MM.1S (cell line): ENCODE results near the gene SLC6A8.

Source experiments
- DNase-seq: peaks from one replicate; pipeline ENCODE4 v3.0.0-alpha.2; 2015
- H2AFZ ChIP-seq: fragments of 300-600 bp; sonication (generic); 2 replicates; pipeline ENCODE4 v1.6.0; 2016; ENCODE audit warnings: antibody characterized with exemption, low read length
- H3F3A ChIP-seq: fragments of 300-600 bp; sonication (generic); 2 replicates; pipeline ENCODE4 v1.6.1; 2016; ENCODE audit warnings: mild to moderate bottlenecking, antibody characterized with exemption, low read length, moderate library complexity, mixed read lengths; ENCODE audit not compliant: insufficient read depth
- H3K27ac ChIP-seq: fragments of 300-600 bp; sonication (generic); 2 replicates; pipeline ENCODE4 v1.5.1; 2016; ENCODE audit warnings: mild to moderate bottlenecking, low read length
- H3K27me3 ChIP-seq: fragments of 300-600 bp; sonication (generic); replicated peaks from 2 replicates; pipeline ENCODE4 v1.6.0; 2016; ENCODE audit warnings: low read length; ENCODE audit not compliant: insufficient read depth
- H3K36me3 ChIP-seq: fragments of 300-600 bp; sonication (generic); replicated peaks from 2 replicates; pipeline ENCODE4 v1.6.1; 2016; ENCODE audit warnings: mild to moderate bottlenecking, low read length, mixed read lengths; ENCODE audit not compliant: insufficient read depth
- H3K4me1 ChIP-seq: fragments of 300-600 bp; sonication (generic); 2 replicates; pipeline ENCODE4 v1.6.1; 2016; ENCODE audit warnings: low read length, mixed read lengths
- H3K4me2 ChIP-seq: fragments of 300-600 bp; sonication (generic); 2 replicates; pipeline ENCODE4 v1.6.0; 2016; ENCODE audit warnings: low read depth, low read length
- H3K4me3 ChIP-seq: fragments of 300-600 bp; sonication (generic); 2 replicates; pipeline ENCODE4 v1.5.1; 2016; ENCODE audit warnings: low read length, mixed read lengths
- H3K79me2 ChIP-seq: fragments of 300-600 bp; sonication (generic); 2 replicates; pipeline ENCODE4 v1.6.1; 2016; ENCODE audit warnings: mixed run types, low read length, mixed read lengths
- H3K9ac ChIP-seq: fragments of 300-600 bp; sonication (generic); 2 replicates; pipeline ENCODE4 v1.6.1; 2016; ENCODE audit warnings: low read length, mixed read lengths
- H3K9me2 ChIP-seq: fragments of 300-600 bp; sonication (generic); replicated peaks from 2 replicates; pipeline ENCODE4 v1.6.1; 2016; ENCODE audit warnings: mild to moderate bottlenecking, low read length, mixed read lengths; ENCODE audit not compliant: insufficient read depth
- H3K9me3 ChIP-seq: fragments of 300-600 bp; sonication (generic); replicated peaks from 2 replicates; pipeline ENCODE4 v1.6.1; 2016; ENCODE audit warnings: mild to moderate bottlenecking, low read length, mixed read lengths; ENCODE audit not compliant: insufficient read depth
- H4K20me1 ChIP-seq: fragments of 300-600 bp; sonication (generic); 2 replicates; pipeline ENCODE4 v1.6.1; 2016; ENCODE audit warnings: mild to moderate bottlenecking, low read length, moderate library complexity, mixed read lengths; ENCODE audit not compliant: insufficient read depth
- EZH2 ChIP-seq: fragments of 300-600 bp; sonication (generic); optimal IDR thresholded peaks from 2 replicates; pipeline ENCODE3; 2017; ENCODE audit warnings: low read depth, mild to moderate bottlenecking, antibody characterized with exemption, low read length, mixed read lengths
- EZH2phosphoT487 ChIP-seq: fragments of 300-600 bp; sonication (generic); IDR thresholded peaks from 2 replicates; pipeline ENCODE4 v1.6.1; 2018; ENCODE audit warnings: antibody characterized with exemption, low read length
- TF ChIP-seq, protein P1 (sequence below): fragments of 300-600 bp; sonication (generic); IDR thresholded peaks from 2 replicates; pipeline ENCODE4 v1.5.1; 2016; ENCODE audit warnings: antibody characterized with exemption, low read length, mixed read lengths

SLC6A8 gene

DNA sequence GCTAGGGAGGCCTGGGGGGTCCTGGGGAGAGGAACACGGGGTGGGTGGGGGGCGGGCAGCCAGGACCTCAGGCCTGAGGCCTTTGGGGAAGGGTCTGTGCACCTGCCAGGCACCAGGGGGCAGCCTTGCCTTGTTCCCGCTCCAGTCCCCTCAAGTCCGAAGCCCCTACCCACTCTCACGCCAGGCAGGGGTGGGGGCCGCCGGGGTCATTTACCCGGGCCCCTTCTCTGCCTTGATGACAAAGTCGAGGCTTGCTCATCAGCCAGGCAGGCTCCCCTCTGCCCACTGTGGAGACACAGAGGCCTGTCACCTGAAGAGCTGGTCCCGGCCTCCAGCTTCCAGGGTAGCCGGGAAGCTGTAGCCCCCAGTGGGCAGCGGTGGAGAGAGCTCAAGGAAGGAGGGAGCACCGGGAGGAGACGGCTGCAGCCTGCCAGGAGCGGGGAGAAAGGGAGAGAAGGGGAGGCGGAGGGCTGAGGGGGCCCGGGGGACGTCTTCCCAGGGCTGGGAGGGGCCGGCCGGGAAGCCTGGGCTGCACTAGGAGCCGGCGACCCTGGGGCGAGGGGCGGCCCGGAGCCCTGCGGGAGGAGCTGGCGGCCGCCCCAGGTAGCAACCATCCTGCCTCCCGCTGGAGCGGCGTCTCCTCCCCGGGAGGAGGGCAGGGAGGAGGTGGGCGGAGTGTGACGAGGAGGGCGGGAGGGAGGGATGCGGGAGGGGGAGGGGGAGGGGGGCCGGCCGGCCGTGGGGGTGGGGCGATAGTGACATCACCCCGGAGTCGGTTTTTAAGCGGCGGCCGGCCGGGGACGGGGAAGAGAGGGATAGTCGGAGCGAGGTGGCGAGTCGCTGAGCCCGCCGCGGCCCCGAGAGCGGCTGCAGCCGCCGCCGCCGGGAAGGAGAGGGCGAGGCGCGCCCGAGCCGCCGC, at the start of gene SLC6A8:
SLC6A8 (plus strand) TSS at position 806 of the 919 bp plus-strand sequence. CDS start 649 bp downstream, outside the sequence.
- Histone ChIP-seq H3F3A (no peaks in the 10 kb centered on the region), H3K79me2 (no peaks in the 10 kb centered on the region), H2AFZ (peak within 1 kb of the TSS; percentile 51; the same call in 1 of the 2 replicates), H4K20me1 (no peaks in the 10 kb centered on the region), H3K4me2 (peak within 1 kb of the TSS; percentile 59; the same call in 1 of the 2 replicates), H3K9ac (no peak within 1 kb of the TSS), H3K27ac (no peak within 1 kb of the TSS), H3K4me1 (no peaks in the 10 kb centered on the region), H3K9me2 (no peaks in the 10 kb centered on the region), H3K9me3 (no peaks in the 10 kb centered on the region), H3K27me3 (peaks cover 5% of the 10 kb centered on the region; the same call in 1 of the 2 replicates), H3K4me3 (peak within 1 kb of the TSS; percentile 41; the same call in 1 of the 2 replicates), H3K36me3 (no peaks in the 10 kb centered on the region)
- TF ChIP-seq EZH2phosphoT487 (no peak), EZH2 (no peak)
- TF ChIP-seq, protein P1, sequence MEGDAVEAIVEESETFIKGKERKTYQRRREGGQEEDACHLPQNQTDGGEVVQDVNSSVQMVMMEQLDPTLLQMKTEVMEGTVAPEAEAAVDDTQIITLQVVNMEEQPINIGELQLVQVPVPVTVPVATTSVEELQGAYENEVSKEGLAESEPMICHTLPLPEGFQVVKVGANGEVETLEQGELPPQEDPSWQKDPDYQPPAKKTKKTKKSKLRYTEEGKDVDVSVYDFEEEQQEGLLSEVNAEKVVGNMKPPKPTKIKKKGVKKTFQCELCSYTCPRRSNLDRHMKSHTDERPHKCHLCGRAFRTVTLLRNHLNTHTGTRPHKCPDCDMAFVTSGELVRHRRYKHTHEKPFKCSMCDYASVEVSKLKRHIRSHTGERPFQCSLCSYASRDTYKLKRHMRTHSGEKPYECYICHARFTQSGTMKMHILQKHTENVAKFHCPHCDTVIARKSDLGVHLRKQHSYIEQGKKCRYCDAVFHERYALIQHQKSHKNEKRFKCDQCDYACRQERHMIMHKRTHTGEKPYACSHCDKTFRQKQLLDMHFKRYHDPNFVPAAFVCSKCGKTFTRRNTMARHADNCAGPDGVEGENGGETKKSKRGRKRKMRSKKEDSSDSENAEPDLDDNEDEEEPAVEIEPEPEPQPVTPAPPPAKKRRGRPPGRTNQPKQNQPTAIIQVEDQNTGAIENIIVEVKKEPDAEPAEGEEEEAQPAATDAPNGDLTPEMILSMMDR: peak; percentile 33
- peak; percentile 33 for DNase-seq

DNA sequence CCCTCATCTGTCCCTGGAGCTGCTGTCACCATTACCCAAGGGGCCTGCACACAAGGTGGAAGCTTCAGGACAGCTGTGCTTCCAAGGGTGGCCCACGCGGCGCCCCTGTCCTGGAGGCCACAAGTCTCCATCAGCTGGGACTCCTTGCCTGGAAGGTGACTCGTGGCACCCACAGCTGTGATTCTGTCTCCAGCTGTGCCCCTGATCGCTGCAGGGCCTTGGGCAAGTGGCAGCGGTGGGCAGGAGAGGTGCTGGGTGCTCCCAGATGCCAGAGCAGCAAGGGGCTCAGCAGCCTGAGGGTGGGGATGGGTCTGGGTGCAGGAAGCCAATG, 49.7 kb upstream of the SLC6A8 start:
- Histone ChIP-seq H3K4me3 (no peak overlapping the region), H4K20me1 (no peaks in the 10 kb centered on the region), H3K4me2 (no peak overlapping the region), H2AFZ (no peak overlapping the region), H3K9ac (no peak overlapping the region), H3K9me2 (no peaks in the 10 kb centered on the region), H3K36me3 (no peaks in the 10 kb centered on the region), H3K4me1 (no peaks in the 10 kb centered on the region), H3K27me3 (peaks cover 68% of the 10 kb centered on the region), H3F3A (no peaks in the 10 kb centered on the region), H3K79me2 (no peaks in the 10 kb centered on the region), H3K9me3 (no peaks in the 10 kb centered on the region), H3K27ac (no peak overlapping the region)
- no peak for DNase-seq
- no peak for TF ChIP-seq EZH2phosphoT487
- no peak for TF ChIP-seq EZH2
- TF ChIP-seq, protein P1: no peak

DNA sequence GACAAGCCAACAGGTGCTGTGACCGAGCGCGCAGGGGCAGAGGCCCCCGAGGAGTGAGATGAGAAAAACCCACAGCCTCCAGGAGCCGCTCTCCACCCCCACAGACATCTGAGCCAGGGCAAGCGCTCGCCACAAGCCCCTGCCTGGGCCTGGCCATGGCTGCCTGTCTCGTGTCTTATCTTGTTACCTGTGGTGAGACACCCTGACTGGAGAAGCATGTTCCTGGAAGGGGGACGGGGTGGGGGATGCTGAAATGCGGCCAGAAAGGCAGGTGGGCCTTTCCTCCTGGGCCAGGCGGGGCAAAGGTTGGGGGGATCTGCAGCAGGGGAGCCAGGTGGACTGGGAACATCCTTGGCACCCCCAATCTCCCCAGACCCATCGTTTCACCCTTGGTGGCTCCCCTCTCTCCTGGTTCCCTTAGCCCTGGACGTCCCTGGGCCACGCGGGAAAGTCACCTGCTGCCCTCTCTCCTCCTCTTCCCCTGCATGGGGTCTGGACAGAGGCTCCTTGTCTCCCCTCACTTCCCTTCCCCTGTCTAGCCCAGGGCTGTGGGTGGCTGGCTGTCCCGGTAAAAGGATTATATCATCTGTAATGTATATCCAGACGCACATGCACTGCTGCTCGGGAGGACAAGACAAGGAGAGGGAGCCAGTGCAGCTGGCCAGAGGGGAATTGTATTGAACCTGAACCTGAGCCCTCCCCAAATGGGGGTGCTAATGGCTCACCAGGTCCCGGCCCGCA, 49.1 kb upstream of the SLC6A8 start:
- Histone ChIP-seq H3K27me3 (peaks cover 70% of the 10 kb centered on the region), H3K9ac (no peak overlapping the region), H3K4me2 (no peak overlapping the region)

More for the DNA sequence above, 49.1 kb upstream of the SLC6A8 start:
- no peaks in the 10 kb centered on the region for H3K36me3 ChIP-seq
- H3K79me2 ChIP-seq: no peaks in the 10 kb centered on the region
- H3F3A ChIP-seq: no peaks in the 10 kb centered on the region
- no peak overlapping the region for H3K27ac ChIP-seq
- no peak for DNase-seq
- TF ChIP-seq EZH2 (no peak), EZH2phosphoT487 (no peak)
- TF ChIP-seq, protein P1: no peak
- H3K9me2 ChIP-seq: no peaks in the 10 kb centered on the region
- H2AFZ ChIP-seq: no peak overlapping the region
- no peaks in the 10 kb centered on the region for H4K20me1 ChIP-seq
- no peak overlapping the region for H3K4me3 ChIP-seq
- H3K4me1 ChIP-seq: no peaks in the 10 kb centered on the region
- no peaks in the 10 kb centered on the region for H3K9me3 ChIP-seq
